Astrocyte (in vitro differentiated cells and primary cell): ENCODE results near the gene EXOC4. TPM values are rescaled to one million over a fixed set of nuclear protein-coding genes. Genes with fewer than 3 reads are reported as not detected.

Source experiments
- DNase-seq: peaks from one replicate; pipeline ENCODE4 v3.0.0-alpha.2; 2010; ENCODE audit warnings: low read depth
- FAIRE-seq: peaks from 2 replicates; lab custom pipeline; 2011; peaks lifted over from hg19 to GRCh38; lab: Jason Lieb, UNC
- H2AFZ ChIP-seq: 2 replicates; pipeline ENCODE4 v1.6.0; 2012; ENCODE audit warnings: low read depth, low read length, inconsistent platforms
- H3K27ac ChIP-seq: 2 replicates; pipeline ENCODE4 v1.5.1; 2011; ENCODE audit warnings: low read depth, low read length, inconsistent platforms
- H3K27me3 ChIP-seq: 2 replicates; pipeline ENCODE4 v1.6.0; 2011; ENCODE audit warnings: low read length, inconsistent platforms; ENCODE audit not compliant: insufficient read depth
- H3K36me3 ChIP-seq: 2 replicates; pipeline ENCODE4 v1.5.1; 2011; ENCODE audit warnings: low read length, inconsistent platforms; ENCODE audit not compliant: insufficient read depth
- H3K4me1 ChIP-seq: 2 replicates; pipeline ENCODE4 v1.5.1; 2011; ENCODE audit warnings: low read length, inconsistent platforms; ENCODE audit not compliant: insufficient read depth
- H3K4me2 ChIP-seq: 2 replicates; pipeline ENCODE4 v1.6.0; 2012; ENCODE audit warnings: low read length, inconsistent platforms
- H3K4me3 ChIP-seq: 2 replicates; pipeline ENCODE4 v1.5.1; 2011; ENCODE audit warnings: low read depth, mild to moderate bottlenecking, low read length, inconsistent platforms; ENCODE audit not compliant: insufficient read depth
- H3K79me2 ChIP-seq: 2 replicates; pipeline ENCODE4 v1.6.0; 2012; ENCODE audit warnings: mild to moderate bottlenecking, low read length, inconsistent platforms; ENCODE audit not compliant: insufficient read depth
- H3K9ac ChIP-seq: 2 replicates; pipeline ENCODE4 v1.6.0; 2012; ENCODE audit warnings: mild to moderate bottlenecking, low read length, inconsistent platforms
- H3K9me3 ChIP-seq: 2 replicates; pipeline ENCODE4 v1.5.1; 2012; ENCODE audit warnings: low read depth, mild to moderate bottlenecking, low read length, inconsistent platforms; ENCODE audit not compliant: insufficient read depth
- H4K20me1 ChIP-seq: 2 replicates; pipeline ENCODE4 v1.6.0; 2012; ENCODE audit warnings: low read length, inconsistent platforms; ENCODE audit not compliant: insufficient read depth
- H3K27ac Mint-ChIP-seq: one replicate; pipeline ENCODE4 v1.8.0; 2021; ENCODE audit warnings: mild to moderate bottlenecking, mixed read lengths; ENCODE audit not compliant: unreplicated experiment
- H3K27me3 Mint-ChIP-seq: one replicate; pipeline ENCODE4 v1.8.0; 2021; ENCODE audit warnings: low read depth, mixed read lengths; ENCODE audit not compliant: unreplicated experiment
- H3K36me3 Mint-ChIP-seq: one replicate; pipeline ENCODE4 v1.8.0; 2021; ENCODE audit warnings: low read depth, mixed read lengths; ENCODE audit not compliant: unreplicated experiment
- H3K4me1 Mint-ChIP-seq: one replicate; pipeline ENCODE4 v1.8.0; 2021; ENCODE audit warnings: low read depth, mixed read lengths; ENCODE audit not compliant: unreplicated experiment
- H3K4me3 Mint-ChIP-seq: one replicate; pipeline ENCODE4 v1.8.0; 2021; ENCODE audit warnings: mild to moderate bottlenecking, moderate library complexity, mixed read lengths; ENCODE audit not compliant: unreplicated experiment
- H3K9me3 Mint-ChIP-seq: one replicate; pipeline ENCODE4 v1.8.0; 2021; ENCODE audit warnings: mild to moderate bottlenecking, mixed read lengths; ENCODE audit not compliant: unreplicated experiment
- CTCF ChIP-seq: IDR thresholded peaks from 2 replicates; pipeline ENCODE4 v1.5.1; 2011; ENCODE audit warnings: low read depth, mild to moderate bottlenecking, inconsistent platforms, low read length, moderate library complexity; ENCODE audit not compliant: insufficient read depth
- EZH2 ChIP-seq: IDR thresholded peaks from 2 replicates; pipeline ENCODE4 v1.6.1; 2012; ENCODE audit warnings: mild to moderate bottlenecking, low read length, inconsistent platforms; ENCODE audit not compliant: insufficient read depth
- total RNA-seq: library from RNA; stranded (reverse); gene quantifications from 2 replicates; pipeline ENCODE4 v1.2.1, GENCODE V29; 2021

Gene EXOC4
- total RNA-seq, 1 donor from 2014 or later = 57.5 TPM

- Mint-ChIP-seq H3K4me3 (no peak overlapping the region), H3K4me1 (no peaks in the 10 kb centered on the region), H3K27me3 (no peaks in the 10 kb centered on the region), H3K36me3 (no peaks in the 10 kb centered on the region), H3K9me3 (no peaks in the 10 kb centered on the region), H3K27ac (no peak overlapping the region)
- DNase-seq = no peak
- Histone ChIP-seq H3K9me3 (no peaks in the 10 kb centered on the region), H3K9ac (no peak overlapping the region), H3K27me3 (no peaks in the 10 kb centered on the region), H2AFZ (no peak overlapping the region), H3K4me2 (no peak overlapping the region), H3K4me1 (no peaks in the 10 kb centered on the region), H3K4me3 (no peak overlapping the region), H3K27ac (no peak overlapping the region), H3K36me3 (no peaks in the 10 kb centered on the region), H4K20me1 (no peaks in the 10 kb centered on the region), H3K79me2 (no peaks in the 10 kb centered on the region)
- TF ChIP-seq EZH2 (no peak), CTCF (no peak)
- no peak for FAIRE-seq
Measured at GRCh38 chr7:133682364-133683181, 429.7 kb downstream of the EXOC4 start.

- Histone ChIP-seq H4K20me1 (no peaks in the 10 kb centered on the region), H3K36me3 (no peaks in the 10 kb centered on the region), H3K9me3 (no peaks in the 10 kb centered on the region), H3K27me3 (no peaks in the 10 kb centered on the region), H3K4me1 (no peaks in the 10 kb centered on the region), H3K79me2 (no peaks in the 10 kb centered on the region), H3K4me2 (no peak overlapping the region), H3K27ac (no peak overlapping the region), H3K4me3 (no peak overlapping the region), H3K9ac (no peak overlapping the region), H2AFZ (no peak overlapping the region)
- no peak for DNase-seq
- no peak for TF ChIP-seq EZH2
- TF ChIP-seq CTCF = no peak
- Mint-ChIP-seq H3K27me3 (no peaks in the 10 kb centered on the region), H3K27ac (no peak overlapping the region), H3K4me1 (no peaks in the 10 kb centered on the region), H3K4me3 (no peak overlapping the region), H3K36me3 (no peaks in the 10 kb centered on the region), H3K9me3 (no peaks in the 10 kb centered on the region)
- no peak for FAIRE-seq
Measured at GRCh38 chr7:133683182-133683454, 430.2 kb downstream of the EXOC4 start.

GRCh38 chr7:133688483-133689239, 435.8 kb downstream of the EXOC4 start:
- no peak for TF ChIP-seq CTCF
- no peak for TF ChIP-seq EZH2
- H3K79me2 ChIP-seq = no peaks in the 10 kb centered on the region
- Mint-ChIP-seq H3K36me3 (peaks cover 2% of the 10 kb centered on the region), H3K4me3 (no peak overlapping the region), H3K27me3 (no peaks in the 10 kb centered on the region), H3K27ac (peak overlapping the region; percentile 77), H3K9me3 (no peaks in the 10 kb centered on the region), H3K4me1 (peaks cover 7% of the 10 kb centered on the region)
- H3K4me2 ChIP-seq = no peak overlapping the region
- H3K27ac ChIP-seq = peak overlapping the region; percentile 28
- peaks cover 5% of the 10 kb centered on the region for H3K4me1 ChIP-seq
- H3K9ac ChIP-seq = no peak overlapping the region
- no peak overlapping the region for H3K4me3 ChIP-seq
- H3K36me3 ChIP-seq = no peaks in the 10 kb centered on the region
- FAIRE-seq (peak; percentile 34), DNase-seq (peak; percentile 84)
- no peaks in the 10 kb centered on the region for H3K9me3 ChIP-seq
- H4K20me1 ChIP-seq = no peaks in the 10 kb centered on the region
- H2AFZ ChIP-seq = no peak overlapping the region
- no peaks in the 10 kb centered on the region for H3K27me3 ChIP-seq
